Testis (tissue), 2 donors: ENCODE measurements around the gene EHF.

Source experiments
- POLR2A ChIP-seq: fragments of 450-650 bp; IDR thresholded peaks from one replicate; pipeline ENCODE4 v1.6.1; 2017; ENCODE audit warnings: antibody characterized with exemption, mild to moderate bottlenecking, moderate library complexity
- TF ChIP-seq, protein P1 (sequence below), 3 experiments: fragments of 450-650 bp in 2 of 3; fragments of 200-600 bp in 1 of 3; sonication (generic) in 1 of 3; IDR thresholded peaks; one replicate each; pipeline ENCODE4 v1.5.1; 2016 to 2019; ENCODE audit warnings: antibody characterized with exemption in 3 of 3, mild to moderate bottlenecking in 2 of 3, moderate library complexity in 1 of 3

DNA sequence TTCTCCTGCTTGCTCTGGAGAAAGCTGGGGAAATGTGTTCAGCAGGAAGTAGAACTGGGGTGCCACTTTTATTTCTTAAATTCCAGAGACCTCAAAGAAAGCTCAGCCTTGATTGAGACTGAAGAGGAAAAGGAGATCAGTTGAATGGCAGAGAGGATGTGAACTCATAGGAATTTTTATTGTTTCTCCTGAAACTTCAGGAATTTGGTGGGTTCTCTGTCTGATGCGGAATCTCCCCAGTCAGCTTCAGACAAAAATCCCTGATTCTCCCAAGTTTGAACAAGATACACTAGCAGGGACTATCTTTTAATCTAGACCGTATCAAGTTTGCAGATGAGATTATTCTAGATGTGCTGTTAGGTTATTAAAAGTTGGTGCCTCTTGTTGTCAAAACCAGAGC is 23.0 kb downstream of the EHF start:
- TF ChIP-seq, protein P1, sequence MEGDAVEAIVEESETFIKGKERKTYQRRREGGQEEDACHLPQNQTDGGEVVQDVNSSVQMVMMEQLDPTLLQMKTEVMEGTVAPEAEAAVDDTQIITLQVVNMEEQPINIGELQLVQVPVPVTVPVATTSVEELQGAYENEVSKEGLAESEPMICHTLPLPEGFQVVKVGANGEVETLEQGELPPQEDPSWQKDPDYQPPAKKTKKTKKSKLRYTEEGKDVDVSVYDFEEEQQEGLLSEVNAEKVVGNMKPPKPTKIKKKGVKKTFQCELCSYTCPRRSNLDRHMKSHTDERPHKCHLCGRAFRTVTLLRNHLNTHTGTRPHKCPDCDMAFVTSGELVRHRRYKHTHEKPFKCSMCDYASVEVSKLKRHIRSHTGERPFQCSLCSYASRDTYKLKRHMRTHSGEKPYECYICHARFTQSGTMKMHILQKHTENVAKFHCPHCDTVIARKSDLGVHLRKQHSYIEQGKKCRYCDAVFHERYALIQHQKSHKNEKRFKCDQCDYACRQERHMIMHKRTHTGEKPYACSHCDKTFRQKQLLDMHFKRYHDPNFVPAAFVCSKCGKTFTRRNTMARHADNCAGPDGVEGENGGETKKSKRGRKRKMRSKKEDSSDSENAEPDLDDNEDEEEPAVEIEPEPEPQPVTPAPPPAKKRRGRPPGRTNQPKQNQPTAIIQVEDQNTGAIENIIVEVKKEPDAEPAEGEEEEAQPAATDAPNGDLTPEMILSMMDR (IDR thresholded peaks at IDR 0.05), result no peak
- TF ChIP-seq POLR2A, result no peak
